PFSK-1 (cell line): ENCODE results near the gene MCOLN3. TPM values are rescaled to one million over a fixed set of nuclear protein-coding genes. Genes with fewer than 3 reads are reported as not detected.

ENCODE experiments used
- FOXP2 ChIP-seq: optimal IDR thresholded peaks from 2 replicates; pipeline ENCODE3; 2011; ENCODE audit warnings: borderline replicate concordance, control low read depth, inconsistent platforms; ENCODE audit not compliant: insufficient read depth; ENCODE audit errors: extremely low read length, extremely low read depth
- POLR2AphosphoS5 ChIP-seq: IDR thresholded peaks from 2 replicates; pipeline ENCODE4 v1.6.1; 2012; ENCODE audit warnings: low read depth, mild to moderate bottlenecking, control low read depth, low read length, moderate library complexity
- SIN3A ChIP-seq: IDR thresholded peaks from 2 replicates; pipeline ENCODE4 v1.6.1; 2012; ENCODE audit warnings: mild to moderate bottlenecking, low read length, moderate library complexity, borderline replicate concordance; ENCODE audit not compliant: insufficient read depth
- TAF1 ChIP-seq: IDR thresholded peaks from 2 replicates; pipeline ENCODE4 v1.6.1; 2012; ENCODE audit warnings: low read length, control low read depth, borderline replicate concordance; ENCODE audit not compliant: insufficient read depth
- polyA plus RNA-seq: library from polyadenylated mRNA; unstranded; fragments of >200 nt; gene quantifications from one replicate; pipeline ENCODE4 v1.2.1, GENCODE V29; 2012; ENCODE audit warnings: low read depth, missing spikeins; ENCODE audit not compliant: insufficient read length
- TF ChIP-seq, protein P1 (sequence below), 2 experiments: IDR thresholded peaks; 2 replicates each; pipeline versions ENCODE4 v1.6.1 to v1.8.0; 2011 to 2012; ENCODE audit warnings: low read depth in 2 of 2, low read length in 2 of 2, control low read depth in 1 of 2, inconsistent platforms in 1 of 2, mild to moderate bottlenecking in 1 of 2, moderate library complexity in 1 of 2; ENCODE audit not compliant: insufficient read depth in 1 of 2

MCOLN3 gene, protein sequence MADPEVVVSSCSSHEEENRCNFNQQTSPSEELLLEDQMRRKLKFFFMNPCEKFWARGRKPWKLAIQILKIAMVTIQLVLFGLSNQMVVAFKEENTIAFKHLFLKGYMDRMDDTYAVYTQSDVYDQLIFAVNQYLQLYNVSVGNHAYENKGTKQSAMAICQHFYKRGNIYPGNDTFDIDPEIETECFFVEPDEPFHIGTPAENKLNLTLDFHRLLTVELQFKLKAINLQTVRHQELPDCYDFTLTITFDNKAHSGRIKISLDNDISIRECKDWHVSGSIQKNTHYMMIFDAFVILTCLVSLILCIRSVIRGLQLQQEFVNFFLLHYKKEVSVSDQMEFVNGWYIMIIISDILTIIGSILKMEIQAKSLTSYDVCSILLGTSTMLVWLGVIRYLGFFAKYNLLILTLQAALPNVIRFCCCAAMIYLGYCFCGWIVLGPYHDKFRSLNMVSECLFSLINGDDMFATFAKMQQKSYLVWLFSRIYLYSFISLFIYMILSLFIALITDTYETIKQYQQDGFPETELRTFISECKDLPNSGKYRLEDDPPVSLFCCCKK
- polyA plus RNA-seq, result not detected

DNA sequence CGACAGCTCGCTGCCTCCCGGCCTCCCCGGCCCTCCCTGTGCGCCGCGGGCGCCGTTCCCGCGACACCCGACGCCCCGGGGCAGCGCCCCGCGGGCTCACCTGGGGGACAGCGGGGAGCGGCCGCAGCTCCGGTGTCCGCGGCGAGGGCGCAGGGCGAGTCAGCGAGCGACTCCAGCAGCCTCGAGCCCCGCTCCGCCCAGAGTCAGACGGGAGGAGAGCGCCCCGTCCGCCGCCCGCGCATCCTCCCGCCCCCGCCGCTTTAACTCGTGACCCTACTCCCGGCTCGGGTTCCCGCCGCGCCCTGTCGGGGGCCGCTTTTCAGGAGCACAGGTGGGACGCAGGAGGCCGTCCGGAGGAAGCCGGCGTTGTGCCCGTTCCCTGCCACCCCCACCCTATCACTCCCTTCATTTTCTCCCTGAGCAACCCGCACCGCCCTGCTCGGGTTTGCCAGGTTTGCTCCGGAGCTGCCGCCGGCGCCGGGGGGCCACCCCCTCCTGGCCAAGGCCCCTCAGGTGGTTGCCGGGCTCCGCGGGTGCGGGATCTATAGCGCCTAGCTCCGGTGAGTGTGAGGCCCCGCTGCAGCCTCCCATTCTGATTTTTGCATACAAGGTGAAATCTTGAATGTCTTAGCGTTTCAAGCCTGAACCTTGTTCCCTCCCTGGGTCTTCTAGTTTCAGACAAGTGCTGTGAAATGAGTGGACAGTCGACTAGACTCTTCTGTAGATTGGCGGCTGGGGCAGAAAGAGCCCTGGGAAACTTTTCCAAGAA lies at the start of gene MCOLN3:
Gene MCOLN3, minus strand, starts transcription at position 205 of the 769 bp plus-strand sequence. CDS start 3,140 bp downstream, outside the sequence.
- no peak for TF ChIP-seq TAF1
- no peak for TF ChIP-seq SIN3A
- no peak for TF ChIP-seq FOXP2
- TF ChIP-seq, protein P1, sequence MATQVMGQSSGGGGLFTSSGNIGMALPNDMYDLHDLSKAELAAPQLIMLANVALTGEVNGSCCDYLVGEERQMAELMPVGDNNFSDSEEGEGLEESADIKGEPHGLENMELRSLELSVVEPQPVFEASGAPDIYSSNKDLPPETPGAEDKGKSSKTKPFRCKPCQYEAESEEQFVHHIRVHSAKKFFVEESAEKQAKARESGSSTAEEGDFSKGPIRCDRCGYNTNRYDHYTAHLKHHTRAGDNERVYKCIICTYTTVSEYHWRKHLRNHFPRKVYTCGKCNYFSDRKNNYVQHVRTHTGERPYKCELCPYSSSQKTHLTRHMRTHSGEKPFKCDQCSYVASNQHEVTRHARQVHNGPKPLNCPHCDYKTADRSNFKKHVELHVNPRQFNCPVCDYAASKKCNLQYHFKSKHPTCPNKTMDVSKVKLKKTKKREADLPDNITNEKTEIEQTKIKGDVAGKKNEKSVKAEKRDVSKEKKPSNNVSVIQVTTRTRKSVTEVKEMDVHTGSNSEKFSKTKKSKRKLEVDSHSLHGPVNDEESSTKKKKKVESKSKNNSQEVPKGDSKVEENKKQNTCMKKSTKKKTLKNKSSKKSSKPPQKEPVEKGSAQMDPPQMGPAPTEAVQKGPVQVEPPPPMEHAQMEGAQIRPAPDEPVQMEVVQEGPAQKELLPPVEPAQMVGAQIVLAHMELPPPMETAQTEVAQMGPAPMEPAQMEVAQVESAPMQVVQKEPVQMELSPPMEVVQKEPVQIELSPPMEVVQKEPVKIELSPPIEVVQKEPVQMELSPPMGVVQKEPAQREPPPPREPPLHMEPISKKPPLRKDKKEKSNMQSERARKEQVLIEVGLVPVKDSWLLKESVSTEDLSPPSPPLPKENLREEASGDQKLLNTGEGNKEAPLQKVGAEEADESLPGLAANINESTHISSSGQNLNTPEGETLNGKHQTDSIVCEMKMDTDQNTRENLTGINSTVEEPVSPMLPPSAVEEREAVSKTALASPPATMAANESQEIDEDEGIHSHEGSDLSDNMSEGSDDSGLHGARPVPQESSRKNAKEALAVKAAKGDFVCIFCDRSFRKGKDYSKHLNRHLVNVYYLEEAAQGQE (IDR thresholded peaks at IDR 0.05; ENCODE audit: insufficient read depth in 1 of 2, low read depth in 2 of 2, low read length in 2 of 2), result no peak
- no peak for TF ChIP-seq POLR2AphosphoS5

DNA sequence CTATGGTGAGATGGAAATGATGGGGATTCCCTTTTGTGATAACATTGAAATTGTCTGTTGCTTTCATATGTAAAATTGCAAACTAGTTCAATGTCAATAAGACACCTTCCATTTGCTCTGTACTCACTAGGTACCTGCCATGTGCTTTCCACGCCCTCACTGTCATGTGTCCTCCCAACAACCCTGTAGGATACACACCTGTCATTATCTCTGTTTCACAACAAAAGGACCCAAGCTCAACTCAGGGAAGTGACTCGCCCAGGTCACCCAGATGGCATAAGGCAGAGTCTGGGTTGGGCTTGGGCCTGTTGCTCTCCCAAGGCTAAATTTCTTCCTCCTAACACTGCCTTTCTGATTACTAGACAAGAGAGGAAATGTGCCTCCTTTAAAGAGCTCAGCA lies 45.3 kb upstream of the MCOLN3 start:
- TF ChIP-seq POLR2AphosphoS5, result no peak
- TF ChIP-seq FOXP2, result no peak
- TF ChIP-seq TAF1, result no peak
- no peak for TF ChIP-seq SIN3A

DNA sequence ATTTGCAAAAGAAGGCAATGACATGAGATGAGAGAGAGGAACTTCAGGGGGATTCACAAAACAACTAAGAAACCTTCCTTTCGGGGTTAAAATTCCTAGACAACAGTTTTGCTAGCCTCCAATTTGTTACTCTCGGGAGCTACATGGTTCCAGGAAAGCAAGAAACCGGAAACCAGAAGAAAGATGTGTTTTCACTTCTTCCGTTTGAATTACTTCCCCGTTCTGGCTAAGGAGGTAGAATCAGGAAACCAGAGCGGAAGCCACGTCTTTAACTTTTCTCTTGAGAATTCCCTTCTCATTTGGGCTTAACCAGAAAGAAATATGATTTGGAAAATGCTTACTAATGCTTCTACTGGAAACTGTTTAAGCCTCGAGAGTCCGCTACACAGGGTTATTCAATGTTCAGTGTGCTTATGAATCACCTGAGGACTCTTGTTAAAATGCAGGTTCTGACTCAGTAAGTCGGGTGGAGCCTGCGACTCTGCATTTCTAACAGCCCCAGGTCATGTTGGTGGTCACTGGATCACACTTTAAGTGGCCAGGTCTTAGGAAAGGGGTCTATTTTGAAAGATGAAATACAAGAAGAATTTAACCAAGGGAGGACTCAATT lies 43.5 kb upstream of the MCOLN3 start:
- TF ChIP-seq TAF1 (no peak), FOXP2 (no peak), POLR2AphosphoS5 (no peak), SIN3A (no peak)
- TF ChIP-seq, protein P1 (IDR thresholded peaks at IDR 0.05; ENCODE audit: insufficient read depth in 1 of 2, low read depth in 2 of 2, low read length in 2 of 2), result no peak

DNA sequence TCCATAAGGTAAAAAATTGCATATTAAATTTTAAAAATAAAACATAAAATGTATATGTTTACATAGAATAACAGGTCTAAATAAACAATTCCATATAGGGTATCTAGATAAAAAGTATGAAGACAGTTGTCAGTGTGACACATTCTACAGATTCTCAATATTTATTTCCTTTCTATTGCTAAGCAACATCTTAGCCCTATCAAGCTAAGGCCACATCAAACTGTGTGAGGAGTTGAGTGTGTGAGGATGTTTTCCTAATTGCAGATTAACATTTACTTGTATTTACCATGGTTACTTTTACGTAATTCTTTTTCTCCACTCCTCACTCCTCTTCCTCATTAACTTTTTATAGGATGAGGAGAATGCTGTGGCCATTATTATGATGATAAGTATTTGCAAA lies 41.9 kb upstream of the MCOLN3 start:
- TF ChIP-seq SIN3A, result no peak
- TF ChIP-seq POLR2AphosphoS5, result no peak
- TF ChIP-seq TAF1, result no peak

DNA sequence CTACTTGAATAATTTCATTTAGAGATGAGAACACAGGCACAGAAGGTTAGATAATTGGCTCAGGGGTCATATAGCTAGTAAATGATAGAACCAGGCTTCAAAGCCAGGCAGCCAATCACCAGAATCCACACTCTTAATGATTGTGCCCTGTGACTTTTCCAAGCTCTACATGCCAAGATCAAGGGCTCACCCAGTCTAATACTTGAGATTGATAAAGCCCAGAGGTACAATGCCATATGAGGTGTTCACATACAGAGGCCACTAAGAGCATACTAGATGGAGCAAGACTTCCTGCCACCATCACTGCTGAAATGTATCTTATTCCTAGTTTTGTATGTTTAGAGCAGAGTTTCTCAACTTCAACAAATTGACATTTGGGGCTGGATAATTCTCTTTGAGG lies 40.9 kb upstream of the MCOLN3 start:
- TF ChIP-seq FOXP2, result no peak
- no peak for TF ChIP-seq TAF1
- TF ChIP-seq, protein P1 (IDR thresholded peaks at IDR 0.05; ENCODE audit: insufficient read depth in 1 of 2, low read depth in 2 of 2, low read length in 2 of 2), result no peak
- no peak for TF ChIP-seq SIN3A
- TF ChIP-seq POLR2AphosphoS5, result no peak

DNA sequence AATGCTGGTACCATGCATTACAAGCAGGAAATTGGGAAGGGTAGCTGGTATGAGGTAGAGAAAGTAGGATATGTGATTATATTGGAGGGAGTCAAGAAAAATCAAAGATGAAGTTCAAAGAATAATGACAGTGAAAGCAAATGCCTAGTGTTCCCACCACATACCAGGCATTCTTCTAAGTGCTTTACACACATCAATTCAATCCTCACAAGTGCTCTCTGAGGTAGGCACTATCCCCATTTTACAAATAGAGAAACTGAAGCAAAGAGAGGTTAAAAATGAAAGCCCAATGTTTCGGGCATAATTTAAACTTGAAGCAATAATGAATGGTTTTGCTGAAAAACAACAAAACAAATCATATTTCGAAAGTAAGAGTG lies 40.1 kb upstream of the MCOLN3 start:
- TF ChIP-seq FOXP2, result no peak
- TF ChIP-seq POLR2AphosphoS5, result no peak
- TF ChIP-seq SIN3A, result no peak
- TF ChIP-seq, protein P1 (IDR thresholded peaks at IDR 0.05; ENCODE audit: insufficient read depth in 1 of 2, low read depth in 2 of 2, low read length in 2 of 2), result no peak
- TF ChIP-seq TAF1, result no peak
